Thyroid gland (tissue), 4 donors: Measurements from ENCODE around the gene EIF3M. TPM values are rescaled to one million over a fixed set of nuclear protein-coding genes. Genes with fewer than 3 reads are reported as not detected.

Experiments
- DNase-seq, 2 donors: peaks; one replicate each; pipeline ENCODE4 v3.0.0-alpha.2; 2019
- H3K27ac ChIP-seq, 3 donors: fragments of 200-600 bp; sonication (generic); 1 replicate in 2 of 3; 2 replicates in 1 of 3; pipeline ENCODE4 v1.5.1; 2016 to 2019; ENCODE audit warnings: mild to moderate bottlenecking in 1 of 3, moderate library complexity in 1 of 3
- H3K27me3 ChIP-seq: fragments of 200-600 bp; sonication (generic); one replicate; pipeline ENCODE4 v1.5.1; 2019
- H3K36me3 ChIP-seq, 2 donors: fragments of 200-600 bp; sonication (generic); one replicate each; pipeline ENCODE4 v1.5.1; 2016 to 2019
- H3K4me1 ChIP-seq, 2 donors: fragments of 200-600 bp; sonication (generic); one replicate each; pipeline ENCODE4 v1.5.1; 2017 to 2019
- H3K4me3 ChIP-seq, 3 donors: fragments of 200-600 bp; sonication (generic); replicated peaks in 1 of 3; 1 replicate in 2 of 3; 2 replicates in 1 of 3; pipeline ENCODE4 v1.5.1; 2016; ENCODE audit warnings: mild to moderate bottlenecking in 1 of 3
- H3K9me3 ChIP-seq: fragments of 200-600 bp; sonication (generic); one replicate; pipeline ENCODE4 v1.5.1; 2017
- POLR2A ChIP-seq, 2 donors: fragments of 450-650 bp; IDR thresholded peaks; one replicate each; pipeline ENCODE4 v1.6.1; 2017; ENCODE audit warnings: antibody characterized with exemption in 2 of 2, mild to moderate bottlenecking in 2 of 2, moderate library complexity in 1 of 2
- WGBS, 2 donors: methylation state at CpG; one replicate each; pipeline ENCODE4 v1.1.5; 2017; 5-methylcytosine and 5-hydroxymethylcytosine counted together
- intact Hi-C: fragments of 100-400 bp; cut with DNase I; formaldehyde crosslinking; loops from one replicate; pipeline ENCODE4 v1.15.1; 2023
- total RNA-seq, 4 donors: library from RNA; depleted of rRNA; stranded (reverse); fragments of >200 nt; gene quantifications; one replicate each; pipeline ENCODE4 v1.2.3, GENCODE V29; 2016
- TF ChIP-seq, protein P1 (sequence below), 6 experiments: fragments of 200-600 bp in 3 of 6; fragments of 450-650 bp in 3 of 6; sonication (generic) in 3 of 6; IDR thresholded peaks; one replicate each; pipeline ENCODE4 v1.5.1; 2016 to 2019; ENCODE audit warnings: antibody characterized with exemption in 6 of 6, mild to moderate bottlenecking in 2 of 6, inconsistent platforms in 1 of 6, moderate library complexity in 1 of 6

EIF3M gene
- total RNA-seq, 4 donors from 2014 or later = 251 to 403 (median 308) TPM

DNA sequence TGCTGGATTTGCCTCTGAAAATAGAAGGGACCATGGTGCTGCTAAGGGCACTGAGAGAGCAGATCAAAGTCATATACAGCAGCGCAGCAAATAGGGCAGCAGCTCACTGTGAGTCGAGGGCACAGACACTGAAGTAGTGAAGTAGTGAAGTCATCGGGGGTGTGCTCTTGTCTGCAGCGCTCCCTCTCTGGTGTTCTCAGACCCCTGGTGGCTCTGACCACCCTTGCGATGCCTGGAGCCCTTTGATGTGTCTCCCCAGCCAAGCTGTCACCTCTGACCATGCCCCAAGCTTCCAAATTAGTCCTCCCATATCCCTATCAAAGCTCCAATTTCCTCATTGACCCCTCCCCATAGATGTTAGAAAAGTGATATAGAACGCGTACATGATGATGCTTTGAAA is 27.7 kb upstream of the EIF3M start:
- H3K27ac ChIP-seq = no peak overlapping the region
- no peaks in the 10 kb centered on the region for H3K9me3 ChIP-seq
- 91 to 92% methylated on average over 7 of the region's 7 CpGs for WGBS, 2 donors
- peaks cover 3% of the 10 kb centered on the region in 2 donors for H3K4me1 ChIP-seq
- DNase-seq = no peak
- H3K27me3 ChIP-seq = no peaks in the 10 kb centered on the region
- H3K4me3 ChIP-seq = no peak overlapping the region
- TF ChIP-seq POLR2A (IDR thresholded peaks at IDR 0.05) = no peak
- TF ChIP-seq, protein P1, sequence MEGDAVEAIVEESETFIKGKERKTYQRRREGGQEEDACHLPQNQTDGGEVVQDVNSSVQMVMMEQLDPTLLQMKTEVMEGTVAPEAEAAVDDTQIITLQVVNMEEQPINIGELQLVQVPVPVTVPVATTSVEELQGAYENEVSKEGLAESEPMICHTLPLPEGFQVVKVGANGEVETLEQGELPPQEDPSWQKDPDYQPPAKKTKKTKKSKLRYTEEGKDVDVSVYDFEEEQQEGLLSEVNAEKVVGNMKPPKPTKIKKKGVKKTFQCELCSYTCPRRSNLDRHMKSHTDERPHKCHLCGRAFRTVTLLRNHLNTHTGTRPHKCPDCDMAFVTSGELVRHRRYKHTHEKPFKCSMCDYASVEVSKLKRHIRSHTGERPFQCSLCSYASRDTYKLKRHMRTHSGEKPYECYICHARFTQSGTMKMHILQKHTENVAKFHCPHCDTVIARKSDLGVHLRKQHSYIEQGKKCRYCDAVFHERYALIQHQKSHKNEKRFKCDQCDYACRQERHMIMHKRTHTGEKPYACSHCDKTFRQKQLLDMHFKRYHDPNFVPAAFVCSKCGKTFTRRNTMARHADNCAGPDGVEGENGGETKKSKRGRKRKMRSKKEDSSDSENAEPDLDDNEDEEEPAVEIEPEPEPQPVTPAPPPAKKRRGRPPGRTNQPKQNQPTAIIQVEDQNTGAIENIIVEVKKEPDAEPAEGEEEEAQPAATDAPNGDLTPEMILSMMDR (IDR thresholded peaks at IDR 0.05) = no peak
- H3K36me3 ChIP-seq = no peaks in the 10 kb centered on the region
- intact Hi-C loops = no loop called here

DNA sequence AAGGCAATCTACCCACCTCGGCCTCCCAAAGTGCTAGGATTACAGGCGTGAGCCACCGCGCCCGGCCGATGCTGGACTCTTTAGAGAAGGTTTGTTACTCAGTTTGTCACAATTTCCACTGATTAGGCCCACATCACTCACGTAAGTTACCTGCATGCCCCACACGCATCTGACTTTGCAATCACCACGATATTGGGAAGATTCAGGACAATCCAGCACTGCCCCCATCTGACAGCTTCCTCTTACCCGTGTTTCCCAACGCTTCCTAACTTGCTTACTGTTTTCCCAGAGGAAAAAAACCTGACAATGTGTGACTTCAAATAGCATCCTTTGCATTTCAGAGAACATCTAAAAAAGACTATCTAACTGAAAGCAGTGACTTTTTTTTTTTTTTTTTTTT is 21.8 kb upstream of the EIF3M start:
- intact Hi-C loops = no loop called here
- H3K9me3 ChIP-seq = no peaks in the 10 kb centered on the region
- no peak for TF ChIP-seq POLR2A (IDR thresholded peaks at IDR 0.05)
- TF ChIP-seq, protein P1 (IDR thresholded peaks at IDR 0.05) = no peak
- 91 to 94% methylated on average over 11 of the region's 11 CpGs for WGBS, 2 donors
- H3K27ac ChIP-seq = no peak overlapping the region
- peaks cover 9 to 15% of the 10 kb centered on the region in 2 donors for H3K4me1 ChIP-seq
- no peaks in the 10 kb centered on the region for H3K27me3 ChIP-seq
- no peaks in the 10 kb centered on the region for H3K36me3 ChIP-seq
- DNase-seq = no peak
- H3K4me3 ChIP-seq = no peak overlapping the region

DNA sequence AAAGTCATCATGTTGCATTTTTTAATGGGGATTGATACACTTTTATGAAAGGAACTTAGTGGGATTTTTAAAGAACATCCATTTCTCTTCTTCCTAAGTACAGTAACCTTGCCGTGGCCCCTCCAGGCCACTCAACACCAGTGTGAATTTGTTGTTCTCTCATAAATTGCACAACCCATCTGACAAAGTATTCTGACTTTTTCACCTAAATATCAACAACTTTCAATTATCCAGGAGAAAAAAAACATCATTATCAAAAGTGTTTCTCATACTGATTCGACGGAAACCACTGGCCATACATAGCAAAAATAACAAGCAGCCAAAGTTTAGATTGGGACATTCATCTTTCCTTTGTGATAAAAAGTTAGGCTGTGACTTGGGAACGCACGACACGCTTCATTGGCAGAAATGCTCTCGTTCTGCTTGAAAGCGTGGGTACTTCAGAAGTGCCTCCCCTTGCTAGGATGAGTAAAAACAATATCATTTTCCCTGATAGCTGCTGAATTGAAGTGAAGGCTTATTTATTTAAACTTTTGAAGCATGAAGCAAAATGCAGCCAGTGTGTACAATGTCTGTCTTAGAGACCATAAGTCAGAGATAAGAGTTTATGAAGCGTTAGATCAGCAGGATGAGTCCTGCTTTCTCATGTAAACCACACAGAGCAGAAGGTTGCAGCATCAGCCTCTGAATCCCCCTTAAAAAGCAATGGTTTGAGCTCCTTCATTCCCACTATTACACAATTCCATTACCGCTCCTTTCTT is 20.6 kb upstream of the EIF3M start:
- H3K9me3 ChIP-seq = no peaks in the 10 kb centered on the region
- H3K4me3 ChIP-seq = no peak overlapping the region
- no peaks in the 10 kb centered on the region for H3K27me3 ChIP-seq
- peak overlapping the region; percentile 2 to 45 (median 41) for H3K27ac ChIP-seq
- no peak for TF ChIP-seq POLR2A (IDR thresholded peaks at IDR 0.05)
- TF ChIP-seq, protein P1 (IDR thresholded peaks at IDR 0.05) = no peak
- peak; percentile 65 to 72 for DNase-seq
- 22 to 31% methylated on average over 10 of the region's 10 CpGs for WGBS, 2 donors
- H3K4me1 ChIP-seq = peaks cover 9 to 15% of the 10 kb centered on the region in 2 donors
- intact Hi-C loops = no loop called here
- no peaks in the 10 kb centered on the region for H3K36me3 ChIP-seq

DNA sequence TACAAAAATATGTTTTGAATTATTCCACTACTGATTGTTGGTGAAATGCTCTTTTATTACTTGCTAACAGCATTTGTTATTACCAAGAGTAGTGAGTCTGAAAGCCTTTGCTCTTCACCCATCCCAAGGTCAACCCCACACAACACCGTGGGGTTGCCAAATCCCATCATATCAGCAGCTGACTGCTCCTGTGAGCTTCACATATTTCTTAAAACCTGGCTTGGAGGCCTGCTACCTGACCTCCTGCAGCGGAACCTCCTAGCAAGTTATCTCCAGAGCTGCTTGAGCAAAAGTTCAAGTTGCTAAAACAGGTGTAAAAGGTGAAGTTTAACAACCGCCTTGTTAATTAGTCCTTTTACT is 20.1 kb upstream of the EIF3M start:
- intact Hi-C loops = no loop called here
- H3K4me3 ChIP-seq = no peak overlapping the region
- peak overlapping the region in 2 of 3 donors; percentile 41 to 45 for H3K27ac ChIP-seq
- DNase-seq = peak; percentile 24 to 55
- peaks cover 9 to 15% of the 10 kb centered on the region in 2 donors for H3K4me1 ChIP-seq
- TF ChIP-seq, protein P1 (IDR thresholded peaks at IDR 0.05) = no peak
- TF ChIP-seq POLR2A (IDR thresholded peaks at IDR 0.05) = no peak
- no peaks in the 10 kb centered on the region for H3K9me3 ChIP-seq
- WGBS, 2 donors = 33 to 47% methylated on average over 3 of the region's 3 CpGs
- H3K36me3 ChIP-seq = no peaks in the 10 kb centered on the region
- H3K27me3 ChIP-seq = no peaks in the 10 kb centered on the region

DNA sequence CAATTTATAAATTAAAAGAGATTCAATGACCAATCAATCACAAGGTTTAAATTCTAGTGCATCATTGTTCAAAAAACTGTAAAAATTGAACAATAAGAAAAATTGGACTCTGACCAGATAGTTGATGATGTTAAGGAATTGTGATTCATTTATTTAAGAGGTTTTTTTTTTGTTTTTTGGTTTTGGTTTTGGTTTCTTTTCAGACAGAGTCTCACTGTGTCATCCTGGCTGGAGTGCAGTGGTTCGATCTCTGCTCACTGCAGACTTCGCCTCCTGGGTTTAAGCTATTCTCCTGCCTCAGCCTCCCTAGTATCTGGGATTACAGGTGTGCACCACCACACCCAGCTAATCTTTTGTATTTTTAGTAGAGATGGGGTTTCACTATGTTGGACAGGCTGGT is 17.1 kb upstream of the EIF3M start:
- TF ChIP-seq, protein P1 (IDR thresholded peaks at IDR 0.05) = no peak
- TF ChIP-seq POLR2A (IDR thresholded peaks at IDR 0.05) = no peak

More for the DNA sequence above, 17.1 kb upstream of the EIF3M start:
- no peaks in the 10 kb centered on the region for H3K36me3 ChIP-seq
- no peak overlapping the region for H3K4me3 ChIP-seq
- intact Hi-C loops = no loop called here
- H3K9me3 ChIP-seq = no peaks in the 10 kb centered on the region
- H3K27me3 ChIP-seq = no peaks in the 10 kb centered on the region
- peaks cover 9 to 15% of the 10 kb centered on the region in 2 donors for H3K4me1 ChIP-seq
- no peak for DNase-seq
- WGBS, 2 donors = 90% methylated on average over 2 of the region's 2 CpGs
- H3K27ac ChIP-seq = no peak overlapping the region
